GM23338 (cell line): ENCODE measurements around the gene SFT2D1. TPM values are rescaled to one million over a fixed set of nuclear protein-coding genes. Genes with fewer than 3 reads are reported as not detected.
"Not testable (repeated sequence)": the region's sequence is repeated elsewhere in the genome, so short reads cannot be mapped to it uniquely, and the experiment has no call there.

ENCODE experiments used
- ATAC-seq: fragments of 200-7000 bp; cut with Tn5 transposase; 3 replicates; pipeline ENCODE4 v1.9.1; 2020
- DNase-seq: peaks from one replicate; pipeline ENCODE4 v3.0.0-alpha.2; 2015; ENCODE audit warnings: low spot score
- H2AFZ ChIP-seq: fragments of 200-600 bp; sonication (generic); 2 replicates; pipeline ENCODE4 v1.8.0; 2016; ENCODE audit warnings: antibody characterized with exemption, mild to moderate bottlenecking, moderate library complexity
- H3F3A ChIP-seq: fragments of 200-600 bp; sonication (generic); replicated peaks from 2 replicates; pipeline ENCODE4 v1.8.0; 2017; ENCODE audit warnings: antibody characterized with exemption, mixed run types, low read depth
- H3K27ac ChIP-seq: fragments of 200-600 bp; sonication (generic); 2 replicates; pipeline ENCODE4 v1.6.1; 2016; ENCODE audit warnings: low read depth
- H3K27me3 ChIP-seq: fragments of 200-600 bp; sonication (generic); 2 replicates; pipeline ENCODE4 v1.8.0; 2016; ENCODE audit warnings: mild to moderate bottlenecking, mixed run types, moderate library complexity; ENCODE audit not compliant: insufficient read depth
- H3K36me3 ChIP-seq: fragments of 200-600 bp; sonication (generic); 2 replicates; pipeline ENCODE4 v1.8.0; 2016; ENCODE audit warnings: mild to moderate bottlenecking; ENCODE audit not compliant: insufficient read depth
- H3K4me1 ChIP-seq: fragments of 200-600 bp; sonication (generic); 2 replicates; pipeline ENCODE4 v1.8.0; 2016; ENCODE audit warnings: mild to moderate bottlenecking, moderate library complexity; ENCODE audit not compliant: insufficient read depth
- H3K4me2 ChIP-seq: fragments of 200-600 bp; sonication (generic); 2 replicates; pipeline ENCODE4 v1.7.1; 2017; ENCODE audit warnings: mixed run types
- H3K4me3 ChIP-seq: fragments of 200-600 bp; sonication (generic); 2 replicates; pipeline ENCODE4 v1.6.1; 2016; ENCODE audit warnings: mixed run types
- H3K79me2 ChIP-seq: fragments of 200-600 bp; sonication (generic); replicated peaks from 2 replicates; pipeline ENCODE4 v1.8.0; 2017; ENCODE audit warnings: mild to moderate bottlenecking; ENCODE audit not compliant: insufficient read depth
- H3K9me2 ChIP-seq: fragments of 200-600 bp; sonication (generic); 2 replicates; pipeline ENCODE4 v1.8.0; 2017; ENCODE audit not compliant: insufficient read depth
- H4K20me1 ChIP-seq: fragments of 200-600 bp; sonication (generic); replicated peaks from 2 replicates; pipeline ENCODE4 v1.8.0; 2017; ENCODE audit warnings: mild to moderate bottlenecking; ENCODE audit not compliant: insufficient read depth
- H3K27ac Mint-ChIP-seq: 2 replicates; pipeline ENCODE4 v1.8.0; 2020; ENCODE audit warnings: inconsistent platforms, mild to moderate bottlenecking, moderate library complexity, mixed read lengths
- H3K27me3 Mint-ChIP-seq: 3 replicates; pipeline ENCODE4 v1.8.0; 2022; ENCODE audit warnings: low read depth, mild to moderate bottlenecking, moderate library complexity, mixed read lengths, inconsistent platforms; ENCODE audit not compliant: insufficient read depth, poor library complexity
- H3K36me3 Mint-ChIP-seq: 3 replicates; pipeline ENCODE4 v1.8.0; 2021; ENCODE audit warnings: low read depth, mild to moderate bottlenecking, inconsistent platforms, moderate library complexity, mixed read lengths
- H3K4me1 Mint-ChIP-seq: 3 replicates; pipeline ENCODE4 v1.8.0; 2020; ENCODE audit warnings: mild to moderate bottlenecking, inconsistent platforms, mixed read lengths
- H3K4me3 Mint-ChIP-seq: 3 replicates; pipeline ENCODE4 v1.8.0; 2021; ENCODE audit warnings: moderate library complexity, mild to moderate bottlenecking, inconsistent platforms, mixed read lengths
- H3K9me3 Mint-ChIP-seq: 3 replicates; pipeline ENCODE4 v1.8.0; 2020; ENCODE audit warnings: moderate library complexity, mild to moderate bottlenecking, inconsistent platforms, mixed read lengths
- EZH2 ChIP-seq: fragments of 200-600 bp; sonication (generic); IDR thresholded peaks from one replicate; pipeline ENCODE4 v1.8.0; 2017; ENCODE audit warnings: antibody characterized with exemption, mild to moderate bottlenecking, low read depth; ENCODE audit not compliant: unreplicated experiment
- NANOG ChIP-seq: IDR thresholded peaks from 2 replicates; pipeline ENCODE4 v1.6.1; 2016; ENCODE audit warnings: antibody characterized with exemption, borderline replicate concordance
- ZNF114 ChIP-seq: fragments of 250-450 bp; sonication (Bioruptor Pico); IDR thresholded peaks from 2 replicates; pipeline ENCODE4 v1.5.0; 2020; ENCODE audit warnings: mild to moderate bottlenecking, moderate library complexity
- polyA plus RNA-seq: library from polyadenylated mRNA; unstranded; fragments of >200 nt; fragmentation: Nextera tagmentation; extraction: Ambion mirVana; gene quantifications from 2 replicates; pipeline ENCODE4 v1.2.1, GENCODE V29; 2016
- total RNA-seq: library from RNA; depleted of rRNA; stranded (reverse); fragments of >200 nt; shearing (Covaris generic); gene quantifications from 2 replicates; pipeline ENCODE4 v1.2.3, GENCODE V29; 2014
- TF ChIP-seq, protein P1 (sequence below): fragments of 250-450 bp; sonication (Bioruptor Pico); IDR thresholded peaks from 2 replicates; pipeline ENCODE4 v1.5.0; 2020; ENCODE audit warnings: mild to moderate bottlenecking, moderate library complexity

Gene SFT2D1
- total and polyA plus RNA-seq, 2 experiments from 2014 or later, result 74.7 to 120 TPM

GRCh38 chr6:166365221-166365620 is 22.9 kb upstream of the SFT2D1 start:
- no peaks in the 10 kb centered on the region for H3K36me3 ChIP-seq
- Mint-ChIP-seq H3K9me3 (no peaks in the 10 kb centered on the region), H3K27ac (peak overlapping the region; percentile 99), H3K27me3 (peaks cover 4% of the 10 kb centered on the region), H3K4me3 (peak overlapping the region; percentile 61), H3K4me1 (peaks cover 52% of the 10 kb centered on the region), H3K36me3 (peaks cover 11% of the 10 kb centered on the region; the same call in 2 of the 3 replicates)
- peak overlapping the region; percentile 88 for H3K27ac ChIP-seq
- H3K9me2 ChIP-seq, result no peaks in the 10 kb centered on the region
- H3K4me1 ChIP-seq, result peaks cover 28% of the 10 kb centered on the region
- H3K79me2 ChIP-seq, result no peaks in the 10 kb centered on the region
- no peaks in the 10 kb centered on the region for H3F3A ChIP-seq
- H3K4me3 ChIP-seq, result peak overlapping the region; percentile 27
- peak; percentile 76 for ATAC-seq
- TF ChIP-seq NANOG (peak; percentile 91), ZNF114 (CRISPR knock-in tag) (no peak)
- peak overlapping the region; percentile 52 for H3K4me2 ChIP-seq
- H4K20me1 ChIP-seq, result no peaks in the 10 kb centered on the region
- DNase-seq, result peak; percentile 91
- H2AFZ ChIP-seq, result no peak overlapping the region
- no peaks in the 10 kb centered on the region for H3K27me3 ChIP-seq

GRCh38 chr6:166364456-166364855 is 22.1 kb upstream of the SFT2D1 start:
- Mint-ChIP-seq H3K9me3 (no peaks in the 10 kb centered on the region), H3K4me3 (peak overlapping the region; percentile 13; the same call in 2 of the 3 replicates), H3K4me1 (peaks cover 48% of the 10 kb centered on the region), H3K36me3 (peaks cover 11% of the 10 kb centered on the region; the same call in 2 of the 3 replicates), H3K27ac (peak overlapping the region; percentile 97), H3K27me3 (peaks cover 4% of the 10 kb centered on the region)
- Histone ChIP-seq H3K27me3 (no peaks in the 10 kb centered on the region), H3K27ac (peak overlapping the region; percentile 67), H3K4me3 (no peak overlapping the region), H3K9me2 (no peaks in the 10 kb centered on the region), H3K36me3 (no peaks in the 10 kb centered on the region), H3K79me2 (no peaks in the 10 kb centered on the region), H2AFZ (no peak overlapping the region), H3K4me2 (peak overlapping the region; percentile 13; the same call in 1 of the 2 replicates), H3K4me1 (peaks cover 28% of the 10 kb centered on the region), H3F3A (no peaks in the 10 kb centered on the region), H4K20me1 (no peaks in the 10 kb centered on the region)
- TF ChIP-seq, protein P1, sequence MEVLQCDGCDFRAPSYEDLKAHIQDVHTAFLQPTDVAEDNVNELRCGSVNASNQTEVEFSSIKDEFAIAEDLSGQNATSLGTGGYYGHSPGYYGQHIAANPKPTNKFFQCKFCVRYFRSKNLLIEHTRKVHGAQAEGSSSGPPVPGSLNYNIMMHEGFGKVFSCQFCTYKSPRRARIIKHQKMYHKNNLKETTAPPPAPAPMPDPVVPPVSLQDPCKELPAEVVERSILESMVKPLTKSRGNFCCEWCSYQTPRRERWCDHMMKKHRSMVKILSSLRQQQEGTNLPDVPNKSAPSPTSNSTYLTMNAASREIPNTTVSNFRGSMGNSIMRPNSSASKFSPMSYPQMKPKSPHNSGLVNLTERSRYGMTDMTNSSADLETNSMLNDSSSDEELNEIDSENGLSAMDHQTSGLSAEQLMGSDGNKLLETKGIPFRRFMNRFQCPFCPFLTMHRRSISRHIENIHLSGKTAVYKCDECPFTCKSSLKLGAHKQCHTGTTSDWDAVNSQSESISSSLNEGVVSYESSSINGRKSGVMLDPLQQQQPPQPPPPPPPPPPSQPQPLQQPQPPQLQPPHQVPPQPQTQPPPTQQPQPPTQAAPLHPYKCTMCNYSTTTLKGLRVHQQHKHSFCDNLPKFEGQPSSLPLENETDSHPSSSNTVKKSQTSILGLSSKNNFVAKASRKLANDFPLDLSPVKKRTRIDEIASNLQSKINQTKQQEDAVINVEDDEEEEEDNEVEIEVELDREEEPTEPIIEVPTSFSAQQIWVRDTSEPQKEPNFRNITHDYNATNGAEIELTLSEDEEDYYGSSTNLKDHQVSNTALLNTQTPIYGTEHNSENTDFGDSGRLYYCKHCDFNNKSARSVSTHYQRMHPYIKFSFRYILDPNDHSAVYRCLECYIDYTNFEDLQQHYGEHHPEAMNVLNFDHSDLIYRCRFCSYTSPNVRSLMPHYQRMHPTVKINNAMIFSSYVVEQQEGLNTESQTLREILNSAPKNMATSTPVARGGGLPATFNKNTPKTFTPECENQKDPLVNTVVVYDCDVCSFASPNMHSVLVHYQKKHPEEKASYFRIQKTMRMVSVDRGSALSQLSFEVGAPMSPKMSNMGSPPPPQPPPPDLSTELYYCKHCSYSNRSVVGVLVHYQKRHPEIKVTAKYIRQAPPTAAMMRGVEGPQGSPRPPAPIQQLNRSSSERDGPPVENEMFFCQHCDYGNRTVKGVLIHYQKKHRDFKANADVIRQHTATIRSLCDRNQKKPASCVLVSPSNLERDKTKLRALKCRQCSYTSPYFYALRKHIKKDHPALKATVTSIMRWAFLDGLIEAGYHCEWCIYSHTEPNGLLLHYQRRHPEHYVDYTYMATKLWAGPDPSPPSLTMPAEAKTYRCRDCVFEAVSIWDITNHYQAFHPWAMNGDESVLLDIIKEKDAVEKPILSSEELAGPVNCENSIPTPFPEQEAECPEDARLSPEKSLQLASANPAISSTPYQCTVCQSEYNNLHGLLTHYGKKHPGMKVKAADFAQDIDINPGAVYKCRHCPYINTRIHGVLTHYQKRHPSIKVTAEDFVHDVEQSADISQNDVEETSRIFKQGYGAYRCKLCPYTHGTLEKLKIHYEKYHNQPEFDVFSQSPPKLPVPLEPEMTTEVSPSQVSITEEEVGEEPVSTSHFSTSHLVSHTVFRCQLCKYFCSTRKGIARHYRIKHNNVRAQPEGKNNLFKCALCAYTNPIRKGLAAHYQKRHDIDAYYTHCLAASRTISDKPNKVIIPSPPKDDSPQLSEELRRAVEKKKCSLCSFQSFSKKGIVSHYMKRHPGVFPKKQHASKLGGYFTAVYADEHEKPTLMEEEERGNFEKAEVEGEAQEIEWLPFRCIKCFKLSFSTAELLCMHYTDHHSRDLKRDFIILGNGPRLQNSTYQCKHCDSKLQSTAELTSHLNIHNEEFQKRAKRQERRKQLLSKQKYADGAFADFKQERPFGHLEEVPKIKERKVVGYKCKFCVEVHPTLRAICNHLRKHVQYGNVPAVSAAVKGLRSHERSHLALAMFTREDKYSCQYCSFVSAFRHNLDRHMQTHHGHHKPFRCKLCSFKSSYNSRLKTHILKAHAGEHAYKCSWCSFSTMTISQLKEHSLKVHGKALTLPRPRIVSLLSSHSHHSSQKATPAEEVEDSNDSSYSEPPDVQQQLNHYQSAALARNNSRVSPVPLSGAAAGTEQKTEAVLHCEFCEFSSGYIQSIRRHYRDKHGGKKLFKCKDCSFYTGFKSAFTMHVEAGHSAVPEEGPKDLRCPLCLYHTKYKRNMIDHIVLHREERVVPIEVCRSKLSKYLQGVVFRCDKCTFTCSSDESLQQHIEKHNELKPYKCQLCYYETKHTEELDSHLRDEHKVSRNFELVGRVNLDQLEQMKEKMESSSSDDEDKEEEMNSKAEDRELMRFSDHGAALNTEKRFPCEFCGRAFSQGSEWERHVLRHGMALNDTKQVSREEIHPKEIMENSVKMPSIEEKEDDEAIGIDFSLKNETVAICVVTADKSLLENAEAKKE, result no peak
- TF ChIP-seq EZH2, result no peak
- DNase-seq, result no peak
- peak; percentile 24; the same call in 2 of the 3 replicates for ATAC-seq

DNA sequence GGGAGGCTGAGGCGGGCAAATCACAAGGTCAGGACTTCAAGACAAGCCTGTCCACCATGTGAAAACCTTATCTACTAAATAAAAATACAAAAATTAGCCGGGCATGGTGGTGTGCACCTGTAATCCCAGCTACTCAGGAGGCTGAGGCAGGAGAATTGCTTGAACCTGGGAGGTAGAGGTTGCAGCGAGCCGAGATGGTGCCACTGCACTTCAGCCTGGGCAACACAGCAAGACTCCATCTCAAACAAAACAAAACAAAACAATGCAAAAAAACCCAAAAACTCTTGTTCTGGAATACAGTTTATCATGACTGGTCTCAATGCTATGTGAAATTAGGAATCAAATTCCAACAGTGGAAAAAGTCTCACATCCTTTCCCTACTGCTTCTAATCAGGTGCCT is 20.1 kb upstream of the SFT2D1 start:
- not testable (repeated sequence) for H3K4me2 ChIP-seq, H3K27me3 Mint-ChIP-seq, H3K79me2 ChIP-seq, ATAC-seq, H4K20me1 ChIP-seq, H3K9me2 ChIP-seq, DNase-seq, H3F3A ChIP-seq, H3K27me3 ChIP-seq, H3K27ac ChIP-seq, H2AFZ ChIP-seq, H3K4me3 Mint-ChIP-seq, H3K9me3 Mint-ChIP-seq, H3K4me3 ChIP-seq, H3K36me3 ChIP-seq, H3K27ac Mint-ChIP-seq
- H3K4me1 Mint-ChIP-seq, result peaks cover 40% of the 10 kb centered on the region
- peaks cover 28% of the 10 kb centered on the region for H3K4me1 ChIP-seq
- H3K36me3 Mint-ChIP-seq, result peaks cover 11% of the 10 kb centered on the region; the same call in 2 of the 3 replicates
